NK-92 treated with Interleukin-12 subunit alpha and Interleukin-12 subunit beta, amount 100 ng/mL, for 24 hours (cell line): ENCODE results near the gene PTCD2.

Source experiments
- DNase-seq: peaks from one replicate; lab custom pipeline; 2025; lab: John Stamatoyannopoulos, UW

Gene PTCD2

DNA sequence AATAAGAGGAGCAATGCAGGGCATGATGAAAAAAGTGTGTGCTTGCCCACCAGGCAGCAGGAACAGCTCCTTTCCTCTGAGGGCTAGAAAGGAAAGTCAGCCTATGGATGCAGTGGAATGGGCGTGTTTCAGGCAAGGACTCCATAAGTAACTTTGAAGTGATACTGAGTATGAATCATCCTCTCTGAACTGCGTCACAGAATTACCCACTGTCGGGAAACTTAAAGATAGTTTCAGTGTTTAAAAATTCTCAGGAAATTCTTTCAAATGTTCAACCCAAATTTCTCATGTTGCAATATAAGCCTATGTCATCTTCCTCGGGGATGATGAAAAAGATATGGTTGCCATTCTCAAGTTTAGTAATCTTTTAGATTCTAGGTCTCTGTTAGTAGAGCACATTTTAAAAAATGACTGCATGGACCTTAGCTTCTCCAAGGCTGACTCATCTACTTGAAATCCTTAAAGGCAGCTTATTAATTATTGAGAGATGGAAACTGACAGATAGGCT is 27.7 kb downstream of the PTCD2 start:
- no peak for DNase-seq

DNA sequence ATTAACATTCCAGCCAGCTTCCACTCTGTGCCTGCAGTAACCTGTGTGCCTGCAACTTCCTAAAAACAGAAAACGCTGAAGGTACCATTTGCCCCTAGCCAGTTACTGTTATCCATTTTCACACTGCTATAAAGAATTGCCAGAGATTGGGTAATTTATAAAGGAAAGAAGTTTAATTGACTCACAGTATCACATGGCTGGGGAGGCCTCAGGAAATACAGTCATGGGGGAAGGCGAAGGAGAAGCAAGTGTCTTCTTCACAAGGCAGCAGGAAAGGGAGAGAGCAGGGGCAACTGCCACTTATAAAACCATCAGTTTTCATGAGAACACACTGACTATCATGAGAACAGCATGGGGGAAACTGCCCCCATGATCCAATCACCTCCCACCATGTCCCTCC is 31.2 kb downstream of the PTCD2 start:
- DNase-seq: no peak

DNA sequence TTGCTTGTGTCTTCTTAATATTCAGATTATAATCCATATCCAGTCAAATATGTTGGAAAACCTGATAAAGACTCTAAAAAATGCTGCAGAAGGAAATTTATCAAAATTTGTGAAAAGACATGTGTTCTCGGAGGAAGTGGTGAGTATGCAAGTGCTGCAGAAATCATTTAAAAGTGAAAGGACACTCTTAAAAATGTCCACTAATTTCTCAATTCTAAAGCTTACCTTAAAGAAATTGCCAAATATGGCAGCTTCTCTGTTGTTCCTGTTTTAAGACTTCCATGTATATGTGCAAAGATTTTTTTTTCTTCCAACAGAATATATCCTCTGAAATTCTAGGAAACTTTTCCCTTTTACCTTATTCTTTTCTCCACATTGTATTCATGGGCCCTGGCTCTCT is 32.4 kb downstream of the PTCD2 start:
- no peak for DNase-seq

DNA sequence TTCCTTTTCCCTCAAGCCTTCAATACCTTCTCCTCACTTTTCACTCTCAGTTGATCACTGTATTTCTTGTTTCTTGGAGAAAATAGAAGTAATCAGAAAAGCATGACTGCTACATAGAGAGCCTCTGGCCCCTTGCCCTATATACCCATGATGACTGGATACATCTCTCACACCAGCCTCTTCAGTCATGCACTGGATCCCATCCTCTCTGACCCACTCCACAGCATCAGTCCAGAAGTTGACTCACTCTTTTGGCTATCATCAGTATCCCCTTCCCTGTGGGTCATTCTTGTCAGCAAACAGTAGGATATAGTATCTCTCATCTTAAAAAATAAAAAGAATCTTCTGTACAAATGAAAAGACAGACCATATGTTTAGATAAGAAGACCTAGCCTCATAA is 32.9 kb downstream of the PTCD2 start:
- no peak for DNase-seq

DNA sequence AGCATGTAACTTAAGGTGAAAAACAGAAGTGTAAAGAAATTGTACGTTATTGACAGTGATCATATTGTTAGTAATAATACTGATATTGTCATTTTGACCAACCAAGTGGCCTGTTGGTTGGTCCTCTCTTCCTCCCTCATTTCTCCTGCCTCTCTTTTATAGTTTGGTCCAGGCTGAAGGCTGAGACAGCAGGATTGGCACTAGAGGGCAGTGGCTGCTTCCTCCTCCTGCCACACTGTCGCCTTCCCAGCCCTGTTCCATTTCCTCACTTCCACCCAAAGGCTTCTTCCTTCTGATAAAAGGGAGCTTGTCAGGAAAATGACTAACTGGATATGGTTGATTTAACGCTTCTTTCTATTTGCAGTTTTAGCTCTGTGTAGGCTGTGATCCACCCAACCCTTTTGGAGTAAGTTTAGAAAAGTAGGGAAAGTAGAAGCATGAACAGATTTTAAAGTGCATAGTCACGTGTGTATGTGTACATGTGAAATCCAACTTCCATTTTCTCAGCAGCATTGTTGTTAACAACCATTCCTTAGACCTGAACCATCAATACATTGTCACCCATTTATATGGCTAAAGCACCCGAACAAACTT is 35.6 kb downstream of the PTCD2 start:
- no peak for DNase-seq

DNA sequence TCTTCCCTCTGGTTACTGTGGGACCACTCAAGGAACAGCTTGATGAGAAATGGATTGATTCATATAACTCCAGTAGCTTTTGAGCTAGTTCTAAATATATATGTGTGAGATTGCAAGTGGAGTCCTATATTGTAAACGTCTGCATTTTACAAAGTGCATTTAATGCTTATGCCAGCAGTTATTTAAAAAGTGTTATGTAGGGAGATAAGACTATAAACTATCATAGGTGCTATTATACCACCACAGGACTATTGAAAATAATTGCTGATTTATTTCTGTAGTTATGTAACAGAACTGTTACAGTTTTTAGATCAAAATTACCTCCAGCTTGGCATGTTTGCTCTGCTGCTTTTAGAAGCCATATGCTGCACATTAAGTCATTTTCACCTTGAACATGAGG is 36.2 kb downstream of the PTCD2 start:
- DNase-seq: no peak

DNA sequence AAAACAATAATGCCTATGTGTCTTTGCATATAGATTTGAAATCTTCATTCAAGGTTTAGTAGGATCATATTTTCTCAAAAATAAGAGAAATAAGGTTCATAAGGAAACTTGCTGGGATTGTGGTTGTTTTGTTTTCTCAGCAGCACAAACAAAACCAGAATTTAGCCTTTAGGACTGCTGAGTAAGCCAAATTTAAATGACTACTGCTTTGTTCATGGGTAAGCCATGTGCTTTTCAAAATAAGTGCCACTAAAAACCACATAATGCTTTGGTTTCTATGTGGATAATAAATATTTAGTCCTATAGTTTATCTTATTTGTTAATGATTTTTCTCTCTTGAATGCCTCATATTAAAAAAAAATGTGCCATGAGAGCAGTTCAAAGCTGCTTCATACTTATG is 38.8 kb downstream of the PTCD2 start:
- DNase-seq: no peak

DNA sequence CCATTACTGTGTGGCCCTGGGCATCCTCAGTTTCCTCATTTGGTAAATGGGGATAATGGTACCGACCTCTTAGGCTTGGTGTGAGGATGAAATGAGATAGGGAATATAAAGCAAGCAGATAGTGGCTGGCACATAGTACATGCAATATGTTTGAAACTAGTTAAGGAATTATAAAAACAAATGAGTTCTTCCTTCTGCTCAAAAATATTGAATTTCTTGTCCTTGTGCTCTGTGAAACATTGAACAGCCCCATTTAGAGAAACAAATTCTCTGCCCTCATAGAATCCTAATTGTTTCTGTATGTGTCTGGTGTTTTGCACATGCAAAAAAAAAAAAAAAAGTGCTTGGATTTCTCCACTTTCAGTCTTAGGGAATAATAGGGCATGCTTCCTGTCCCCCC is 39.7 kb downstream of the PTCD2 start:
- no peak for DNase-seq

DNA sequence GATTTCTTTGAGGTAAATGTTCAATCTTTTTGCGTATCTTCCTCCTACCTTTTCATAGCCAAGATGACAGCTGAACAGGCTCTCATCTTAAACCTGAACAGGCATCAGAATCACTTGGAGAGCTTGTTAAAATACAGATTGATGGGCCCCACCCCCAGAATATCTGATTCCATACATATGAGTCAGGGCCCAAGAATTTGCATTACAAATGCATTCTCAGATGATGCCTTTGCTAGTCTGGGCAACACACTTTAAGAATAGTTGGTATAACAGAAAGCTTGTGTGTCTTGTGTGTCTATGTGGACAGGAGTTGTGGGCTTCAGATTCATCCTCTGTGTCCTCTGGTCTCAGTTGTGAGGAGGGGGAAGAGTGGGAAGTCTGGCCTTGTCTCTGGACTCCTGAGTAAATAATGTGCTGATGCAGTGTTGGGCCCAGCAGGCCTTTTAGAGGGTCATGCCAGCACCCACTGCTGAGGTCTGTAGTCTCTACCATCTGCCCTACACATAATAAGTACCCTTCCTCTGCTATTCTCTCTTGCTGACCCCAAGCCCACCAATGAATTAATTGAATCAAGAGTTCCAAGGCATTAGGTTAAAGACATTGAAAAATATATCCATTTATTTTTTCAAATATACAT is 43.1 kb downstream of the PTCD2 start:
- DNase-seq: no peak

DNA sequence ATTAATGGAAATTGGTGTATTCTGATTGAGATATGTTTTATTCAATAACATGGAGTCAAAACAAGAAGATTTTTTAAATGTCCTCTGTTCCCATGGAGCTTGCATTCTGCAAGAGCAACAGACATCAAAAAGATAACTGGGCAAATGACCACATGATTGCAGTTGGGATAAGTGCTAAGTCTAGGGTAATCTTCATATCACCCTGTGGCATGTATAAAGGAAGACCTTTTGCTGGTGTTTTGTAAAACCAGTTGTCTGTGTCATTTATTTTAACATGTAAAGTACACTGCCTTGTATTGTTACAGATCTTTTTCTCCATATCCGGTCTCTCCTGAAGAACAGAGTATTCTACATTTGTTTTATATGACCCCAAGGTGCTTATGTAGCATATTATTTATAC is 44.0 kb downstream of the PTCD2 start:
- DNase-seq: no peak

DNA sequence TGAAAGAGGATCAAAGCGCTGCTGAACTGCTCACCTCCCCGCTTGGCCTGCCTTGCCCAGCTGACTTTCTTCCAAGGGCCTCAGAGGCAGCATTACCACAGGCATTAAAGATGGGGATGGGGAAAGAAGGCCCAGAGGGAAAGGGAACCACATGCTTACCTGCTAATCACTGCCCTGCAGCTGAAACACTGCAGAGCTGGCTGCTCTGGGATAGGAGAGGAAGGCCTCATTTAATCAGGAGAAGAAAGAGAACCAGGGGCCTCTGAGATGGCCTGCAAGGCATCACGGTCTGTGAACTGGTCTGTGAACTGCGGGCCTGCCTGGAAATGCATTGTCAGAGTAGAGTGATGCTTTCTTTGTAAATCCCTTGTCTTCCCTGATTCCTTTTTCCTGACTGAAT is 44.8 kb downstream of the PTCD2 start:
- no peak for DNase-seq

DNA sequence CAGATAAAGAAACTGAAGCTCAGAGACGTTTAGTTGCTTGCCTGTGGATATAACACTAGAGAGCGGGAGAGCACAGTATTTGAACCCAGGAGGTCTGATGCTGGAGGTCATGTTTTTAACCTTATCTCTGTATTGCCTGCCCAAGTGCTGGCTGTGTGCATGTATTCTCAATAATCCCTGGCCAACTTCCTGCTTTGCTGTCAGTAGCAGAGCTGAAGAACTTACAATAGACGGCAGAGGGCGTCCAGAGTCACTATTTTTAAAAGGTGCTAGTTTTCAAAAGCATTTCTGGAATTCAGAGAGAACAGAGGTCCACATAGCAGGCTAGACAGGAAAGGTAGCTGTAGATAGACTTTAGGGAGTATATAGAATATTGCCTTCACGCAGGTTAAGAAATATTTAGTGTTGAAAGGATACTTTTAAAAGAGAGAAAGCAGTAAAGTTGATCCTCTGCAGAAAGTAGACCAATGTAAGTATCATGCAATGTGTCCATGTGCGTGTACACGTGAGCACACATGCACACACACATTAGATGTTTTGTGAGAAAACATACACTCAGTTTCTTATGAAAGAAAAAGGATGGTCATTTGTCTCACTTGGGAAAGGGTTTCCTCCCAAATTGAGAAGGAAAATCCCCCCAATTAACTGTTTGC is 46.3 kb downstream of the PTCD2 start:
- no peak for DNase-seq

DNA sequence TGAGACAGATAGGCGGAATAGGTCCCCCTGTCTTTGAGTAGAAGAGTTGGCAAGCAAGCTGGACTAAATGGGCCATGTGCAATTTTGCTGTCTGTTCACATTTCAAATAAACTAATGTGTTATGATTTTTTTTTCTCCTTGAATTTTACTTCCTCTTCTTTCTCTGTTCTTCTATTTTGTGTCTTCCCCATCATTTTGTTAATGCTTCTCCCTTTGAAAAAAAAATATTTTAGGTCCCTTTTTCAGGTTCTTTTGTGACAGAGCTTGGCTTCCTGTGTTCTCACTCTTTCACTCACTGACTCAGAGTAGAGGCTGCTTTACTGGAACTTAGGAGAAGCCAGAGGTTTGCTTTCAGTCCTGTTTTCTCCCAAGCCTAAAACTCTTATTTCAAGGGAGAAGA is 48.1 kb downstream of the PTCD2 start:
- DNase-seq: no peak

DNA sequence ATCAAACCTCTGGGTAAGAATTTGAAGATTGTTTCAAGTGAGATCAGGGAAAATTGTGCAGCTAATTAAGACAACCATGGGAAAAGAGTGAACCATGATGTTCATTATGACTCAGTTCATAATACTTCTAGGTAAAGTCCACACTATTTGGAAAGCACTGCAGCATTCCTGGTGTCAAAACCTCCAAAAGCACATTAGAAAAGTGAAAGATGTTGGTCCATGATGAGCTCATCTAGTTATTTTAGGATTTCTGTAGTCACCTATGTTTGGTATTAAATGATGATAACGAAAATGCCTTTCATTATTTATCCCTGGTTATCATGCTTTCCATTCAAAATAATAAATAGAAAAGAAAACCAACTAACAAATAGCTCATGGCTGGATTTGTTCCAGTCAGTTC is 49.1 kb downstream of the PTCD2 start:
- DNase-seq: no peak

DNA sequence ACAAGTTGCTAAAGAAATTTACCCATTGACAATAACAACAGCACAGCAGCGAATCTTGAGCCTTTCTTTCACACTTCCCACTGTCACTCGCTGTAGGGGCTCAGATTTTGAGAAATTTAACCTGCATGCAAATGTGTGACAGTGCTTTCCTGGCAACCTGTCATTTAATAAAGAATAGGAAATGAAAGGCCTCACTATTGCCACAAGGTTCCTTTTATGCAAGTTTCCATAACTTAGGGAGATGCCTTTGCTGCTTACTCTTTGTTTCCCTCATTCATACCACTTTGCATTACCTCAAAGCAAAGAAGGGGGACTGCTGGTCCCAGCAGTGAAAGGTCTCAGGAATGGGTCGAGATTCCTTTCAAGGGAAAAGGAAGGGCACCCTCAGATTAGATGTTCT is 49.5 kb downstream of the PTCD2 start:
- DNase-seq: no peak

DNA sequence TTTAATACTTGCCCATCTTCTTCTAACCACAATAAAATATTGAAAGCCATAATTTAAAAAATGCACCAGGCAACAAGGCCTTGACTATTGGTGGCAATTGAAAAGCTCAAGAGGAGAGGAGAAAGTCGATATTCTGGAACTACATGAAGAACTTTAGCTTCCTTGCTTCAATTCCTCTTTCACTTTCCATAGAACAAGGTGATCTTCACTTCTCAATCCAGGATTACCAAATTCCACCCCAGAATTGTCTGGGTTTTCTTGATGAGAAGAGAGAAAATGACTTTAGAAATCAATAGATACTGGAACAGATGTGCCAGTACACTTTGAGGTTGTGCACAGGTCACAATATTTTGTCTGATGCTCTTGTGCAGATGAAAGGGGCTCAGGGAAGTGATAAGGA is 52.2 kb downstream of the PTCD2 start:
- DNase-seq: no peak

DNA sequence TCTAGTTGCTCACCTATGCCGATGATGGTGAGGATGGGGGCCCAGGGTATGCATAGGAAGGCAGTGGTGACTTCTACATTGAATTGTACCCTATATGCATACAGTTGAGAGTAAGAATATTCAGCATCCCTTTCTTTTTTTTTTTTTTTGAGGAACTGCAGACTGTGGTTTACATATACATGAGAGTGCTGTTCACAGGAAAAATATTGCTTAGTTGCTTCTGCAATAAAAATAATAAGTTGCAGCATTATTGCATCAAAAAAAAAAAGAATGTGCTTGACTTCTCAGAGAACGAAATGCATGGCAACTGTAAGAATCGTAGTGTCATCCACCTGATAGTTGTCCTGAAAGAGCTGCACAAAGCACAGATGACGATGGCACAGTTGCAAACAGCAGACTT is 52.8 kb downstream of the PTCD2 start:
- DNase-seq: no peak

DNA sequence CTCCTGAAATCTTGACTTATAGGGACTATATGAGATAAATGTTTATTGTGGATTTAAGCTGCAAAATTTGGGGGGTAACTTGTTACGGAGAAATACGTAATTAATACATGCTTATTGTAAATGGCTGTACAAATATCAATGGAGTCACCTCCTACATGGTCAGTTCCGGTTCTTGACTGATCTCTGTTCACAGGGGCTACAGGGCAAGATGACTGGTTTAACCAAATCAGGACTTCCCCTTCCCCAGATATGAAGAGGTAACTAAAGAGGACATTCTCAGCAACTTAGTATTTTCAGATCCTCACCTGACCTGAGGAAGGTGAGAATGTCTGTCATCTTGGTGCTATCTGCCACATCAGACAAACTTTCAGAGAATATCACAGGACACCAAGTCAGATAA is 54.7 kb downstream of the PTCD2 start:
- DNase-seq: no peak

DNA sequence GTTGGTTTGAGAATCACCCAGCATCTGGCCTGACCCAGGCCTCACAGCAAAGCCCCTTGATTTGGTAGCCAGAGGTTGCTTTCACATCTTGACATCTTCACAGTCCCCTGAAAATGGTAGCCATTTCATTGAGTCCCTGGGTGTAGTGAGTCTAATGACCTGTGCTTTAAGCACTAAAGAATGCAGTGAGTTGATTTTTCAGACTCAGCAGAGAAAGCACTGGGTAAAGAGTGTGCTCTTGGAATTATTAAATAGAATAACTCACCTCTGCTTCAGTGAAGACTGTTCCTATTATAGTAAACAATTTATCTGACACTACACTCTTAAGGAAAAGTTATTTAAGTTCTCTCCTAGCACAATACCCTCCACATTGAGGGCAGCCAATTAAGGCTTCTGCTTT is 56.2 kb downstream of the PTCD2 start:
- no peak for DNase-seq

DNA sequence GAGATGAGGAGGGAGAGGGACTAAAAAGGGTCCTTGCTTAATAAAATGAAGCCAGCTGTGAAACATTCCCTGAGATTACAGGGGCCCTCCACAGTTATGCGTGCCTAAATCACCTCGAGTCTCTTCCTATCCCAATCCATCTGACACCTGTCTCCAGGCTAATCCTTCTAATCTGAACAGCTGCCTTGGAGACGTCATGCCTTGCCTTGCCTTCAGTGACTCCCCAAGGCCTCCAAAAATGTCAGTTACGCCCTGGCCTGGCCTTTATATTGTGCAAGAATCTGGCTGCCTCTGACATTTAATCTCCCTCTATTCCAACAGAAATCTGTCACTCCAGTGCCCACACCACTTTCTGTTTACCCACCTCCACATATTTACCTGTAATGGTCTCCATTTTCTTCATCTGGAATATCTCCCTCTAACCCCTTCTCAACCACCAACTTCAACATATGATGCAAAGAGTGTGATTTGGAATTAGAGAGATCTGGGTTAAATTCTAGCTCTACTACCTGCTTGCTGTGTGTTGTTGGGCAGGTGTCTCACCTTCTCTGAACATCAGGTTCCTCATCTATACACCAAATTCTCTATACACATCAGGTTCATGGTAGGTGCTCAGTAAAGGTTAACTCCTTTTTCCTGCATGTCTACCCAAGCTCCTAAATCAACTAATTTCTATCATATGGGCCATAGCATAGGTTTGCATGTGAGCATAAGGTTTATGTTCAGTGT is 57.9 kb downstream of the PTCD2 start:
- no peak for DNase-seq

DNA sequence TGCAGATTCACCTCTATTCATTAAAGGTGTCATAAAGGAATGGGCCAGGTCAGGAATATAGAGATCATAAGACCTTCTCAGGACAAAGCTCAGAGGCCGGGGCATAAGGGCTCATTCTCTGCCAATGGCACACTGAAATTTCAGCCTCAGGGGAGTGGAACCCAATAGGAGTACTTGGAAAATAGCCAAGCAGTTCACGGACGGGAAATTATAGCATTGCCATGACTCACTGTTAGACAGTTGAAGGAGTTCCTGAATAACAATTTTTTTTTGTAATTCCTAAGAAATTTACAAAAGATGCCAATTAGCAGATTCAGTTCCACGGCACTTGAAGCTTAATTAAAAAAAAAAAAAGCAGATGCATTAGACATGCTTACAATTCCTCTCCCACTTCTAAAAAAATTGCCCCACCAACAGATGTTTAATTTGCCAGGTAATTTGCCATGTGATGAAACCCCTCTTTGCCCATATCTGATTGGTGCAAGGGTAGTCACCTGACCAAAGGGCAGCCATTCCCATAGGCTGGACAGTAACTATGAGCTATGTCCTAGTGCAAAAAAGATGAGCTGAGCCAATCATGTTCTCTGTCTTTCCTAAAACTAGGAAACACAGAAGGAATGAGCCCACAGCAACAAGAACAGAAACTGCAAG is 58.6 kb downstream of the PTCD2 start:
- DNase-seq: no peak

DNA sequence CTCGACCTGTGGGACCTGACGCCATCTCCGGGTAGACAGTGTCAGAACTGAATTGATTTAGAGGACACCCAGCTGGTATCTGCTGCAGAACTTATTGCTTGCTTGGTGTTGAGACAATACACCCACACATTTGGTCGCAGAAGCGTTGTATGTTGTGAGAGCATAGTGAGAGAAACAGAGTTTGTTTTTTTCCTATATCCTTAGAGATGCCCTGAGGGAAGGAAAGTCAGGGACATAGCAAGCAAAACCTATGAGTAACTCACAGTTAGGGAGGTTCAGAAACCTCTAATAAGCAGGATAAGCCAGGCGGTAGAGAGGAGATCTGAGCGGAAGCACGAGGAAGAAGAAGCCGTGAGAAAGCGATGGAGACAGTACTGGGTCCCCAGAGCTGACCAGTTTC is 59.8 kb downstream of the PTCD2 start:
- no peak for DNase-seq
